HEK293 (cell line): ENCODE results near the gene UTP15.

Experiments
- CTCF ChIA-PET: fragments of 350-600 bp; formaldehyde crosslinking; extraction: SDS; loops from one replicate; lab custom pipeline; 2021; ENCODE audit warnings: antibody characterized with exemption; lab: Yijun Ruan, JAX
- POLR2A ChIA-PET: fragments of 300-600 bp; formaldehyde crosslinking; extraction: SDS; loops from one replicate; lab custom pipeline; 2020; ENCODE audit warnings: antibody characterized with exemption, inconsistent platforms; lab: Yijun Ruan, JAX
- H3K27ac ChIP-seq: fragments of 200-500 bp; sonication (Bioruptor generic); 2 replicates; pipeline ENCODE4 v1.5.1; 2014; ENCODE audit warnings: low read depth, low read length, control low read depth, inconsistent platforms; ENCODE audit errors: extremely low read depth
- H3K36me3 ChIP-seq, 2 experiments: fragments of 200-500 bp in 1 of 2; sonication (Bioruptor generic) in 1 of 2; 1 replicate in 1 of 2; 2 replicates in 1 of 2; pipeline ENCODE4 v1.5.1; 2014 to 2017; ENCODE audit warnings: inconsistent platforms in 2 of 2, low read length in 2 of 2; ENCODE audit not compliant: control insufficient read depth in 2 of 2, insufficient read depth in 1 of 2
- H3K4me1 ChIP-seq: fragments of 200-500 bp; sonication (Bioruptor generic); 2 replicates; pipeline ENCODE4 v1.5.1; 2014; ENCODE audit warnings: mild to moderate bottlenecking, low read length, inconsistent platforms; ENCODE audit not compliant: control insufficient read depth, insufficient read depth
- H3K4me3 ChIP-seq: 2 replicates; pipeline ENCODE4 v1.5.1; 2011; ENCODE audit warnings: low read depth, mild to moderate bottlenecking, control low read depth, low read length, moderate library complexity
- H3K9me3 ChIP-seq: fragments of 200-500 bp; sonication (Bioruptor generic); 2 replicates; pipeline ENCODE4 v1.5.1; 2014; ENCODE audit warnings: low read depth, low read length, inconsistent platforms; ENCODE audit not compliant: control insufficient read depth, insufficient read depth
- BCL11A ChIP-seq: fragments of 450-650 bp; formaldehyde crosslinking; IDR thresholded peaks from 2 replicates; pipeline ENCODE4 v1.5.1; 2016; ENCODE audit warnings: low read depth, missing biosample characterization, missing genetic modification characterization
- HOXA7 ChIP-seq: sonication (generic); formaldehyde crosslinking; IDR thresholded peaks from 2 replicates; pipeline ENCODE4 v1.8.1; 2022; ENCODE audit warnings: missing genetic modification reagents, borderline replicate concordance
- SALL2 ChIP-seq: fragments of 450-650 bp; formaldehyde crosslinking; IDR thresholded peaks from 2 replicates; pipeline ENCODE4 v1.5.0; 2017; ENCODE audit warnings: missing biosample characterization, mild to moderate bottlenecking, missing genetic modification characterization, borderline replicate concordance
- ZBTB21 ChIP-seq: fragments of 450-650 bp; formaldehyde crosslinking; IDR thresholded peaks from 2 replicates; pipeline ENCODE4 v1.5.1; 2017; ENCODE audit warnings: missing biosample characterization, missing genetic modification characterization
- ZFP37 ChIP-seq: fragments of 450-650 bp; formaldehyde crosslinking; IDR thresholded peaks from 2 replicates; pipeline ENCODE4 v1.5.1; 2016; ENCODE audit warnings: missing biosample characterization, missing genetic modification characterization
- ZNF132 ChIP-seq: fragments of 450-650 bp; formaldehyde crosslinking; IDR thresholded peaks from 2 replicates; pipeline ENCODE4 v1.5.1; 2017; ENCODE audit warnings: missing biosample characterization, missing genetic modification characterization, borderline replicate concordance
- ZNF133 ChIP-seq: fragments of 450-650 bp; formaldehyde crosslinking; IDR thresholded peaks from 2 replicates; pipeline ENCODE4 v1.5.1; 2016; ENCODE audit warnings: missing biosample characterization, missing genetic modification characterization
- ZNF157 ChIP-seq: fragments of 450-650 bp; formaldehyde crosslinking; IDR thresholded peaks from 2 replicates; pipeline ENCODE4 v1.5.1; 2016; ENCODE audit warnings: missing biosample characterization, missing genetic modification characterization
- ZNF248 ChIP-seq: fragments of 450-650 bp; formaldehyde crosslinking; IDR thresholded peaks from 2 replicates; pipeline ENCODE4 v1.5.1; 2017; ENCODE audit warnings: missing biosample characterization, missing genetic modification characterization
- ZNF354C ChIP-seq: fragments of 450-650 bp; formaldehyde crosslinking; IDR thresholded peaks from 2 replicates; pipeline ENCODE4 v1.5.1; 2016; ENCODE audit warnings: missing biosample characterization, missing genetic modification characterization, low read depth, borderline replicate concordance
- ZNF37A ChIP-seq: fragments of 450-650 bp; IDR thresholded peaks from 2 replicates; pipeline ENCODE4 v1.5.1; 2018; ENCODE audit warnings: missing biosample characterization, missing genetic modification characterization
- ZNF510 ChIP-seq: fragments of 450-650 bp; formaldehyde crosslinking; IDR thresholded peaks from 2 replicates; pipeline ENCODE4 v1.5.1; 2018; ENCODE audit warnings: mild to moderate bottlenecking, missing genetic modification characterization, missing biosample characterization; ENCODE audit not compliant: insufficient replicate concordance
- ZNF560 ChIP-seq: fragments of 450-650 bp; formaldehyde crosslinking; IDR thresholded peaks from 2 replicates; pipeline ENCODE4 v1.5.1; 2017; ENCODE audit warnings: missing biosample characterization, missing genetic modification characterization, borderline replicate concordance
- ZNF624 ChIP-seq: fragments of 450-650 bp; formaldehyde crosslinking; IDR thresholded peaks from 2 replicates; pipeline ENCODE4 v1.5.1; 2017; ENCODE audit warnings: missing biosample characterization, missing genetic modification characterization
- ZNF629 ChIP-seq: fragments of 450-650 bp; formaldehyde crosslinking; IDR thresholded peaks from 2 replicates; pipeline ENCODE4 v1.5.1; 2017; ENCODE audit warnings: missing biosample characterization, missing genetic modification characterization
- ZNF664 ChIP-seq: fragments of 450-650 bp; formaldehyde crosslinking; IDR thresholded peaks from 2 replicates; pipeline ENCODE4 v1.5.1; 2016; ENCODE audit warnings: missing biosample characterization, missing genetic modification characterization
- ZNF768 ChIP-seq: fragments of 450-650 bp; formaldehyde crosslinking; IDR thresholded peaks from 2 replicates; pipeline ENCODE4 v1.5.1; 2018; ENCODE audit warnings: missing biosample characterization, mild to moderate bottlenecking, missing genetic modification characterization
- ZNF792 ChIP-seq: fragments of 450-650 bp; formaldehyde crosslinking; IDR thresholded peaks from 2 replicates; pipeline ENCODE4 v1.5.1; 2016; ENCODE audit warnings: missing biosample characterization, missing genetic modification characterization
- TF ChIP-seq, protein P1 (sequence below): fragments of 450-650 bp; formaldehyde crosslinking; conservative IDR thresholded peaks from 2 replicates; pipeline ENCODE4 v1.5.1; 2016; ENCODE audit warnings: low read depth, missing biosample characterization, missing genetic modification characterization
- TF ChIP-seq, protein P2 (sequence below): fragments of 450-650 bp; IDR thresholded peaks from 2 replicates; pipeline ENCODE4 v1.5.1; 2018; ENCODE audit warnings: missing biosample characterization, mild to moderate bottlenecking, missing genetic modification characterization
- TF ChIP-seq, protein P3 (sequence below): fragments of 450-650 bp; formaldehyde crosslinking; IDR thresholded peaks from 2 replicates; pipeline ENCODE4 v1.5.1; 2016; ENCODE audit warnings: missing biosample characterization, missing genetic modification characterization
- TF ChIP-seq, protein P4 (sequence below): fragments of 450-650 bp; formaldehyde crosslinking; IDR thresholded peaks from 2 replicates; pipeline ENCODE4 v1.5.1; 2016; ENCODE audit warnings: missing biosample characterization, missing genetic modification characterization
- TF ChIP-seq, protein P5 (sequence below): fragments of 450-650 bp; formaldehyde crosslinking; IDR thresholded peaks from 2 replicates; pipeline ENCODE4 v1.5.1; 2016; ENCODE audit warnings: missing biosample characterization, missing genetic modification characterization, borderline replicate concordance

UTP15 gene

DNA sequence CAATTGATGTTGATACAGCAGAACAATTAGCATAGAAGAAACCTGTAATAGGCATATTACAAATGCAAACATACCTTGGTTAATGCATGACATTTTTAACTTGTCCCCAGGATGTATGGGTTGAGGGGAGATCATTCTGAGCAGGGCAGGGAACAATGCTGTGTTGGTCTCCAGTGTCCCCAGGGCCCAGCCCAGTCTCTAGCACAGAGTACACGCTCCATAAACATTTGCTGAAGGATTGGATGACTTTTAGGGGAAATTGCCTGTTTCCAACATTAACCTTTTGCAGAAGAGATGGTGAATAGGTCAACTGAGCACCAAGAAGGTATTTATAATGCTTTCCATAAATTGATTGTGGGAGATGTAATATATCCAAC, 20.2 kb upstream of the UTP15 start (continued):
- TF ChIP-seq, protein P1, sequence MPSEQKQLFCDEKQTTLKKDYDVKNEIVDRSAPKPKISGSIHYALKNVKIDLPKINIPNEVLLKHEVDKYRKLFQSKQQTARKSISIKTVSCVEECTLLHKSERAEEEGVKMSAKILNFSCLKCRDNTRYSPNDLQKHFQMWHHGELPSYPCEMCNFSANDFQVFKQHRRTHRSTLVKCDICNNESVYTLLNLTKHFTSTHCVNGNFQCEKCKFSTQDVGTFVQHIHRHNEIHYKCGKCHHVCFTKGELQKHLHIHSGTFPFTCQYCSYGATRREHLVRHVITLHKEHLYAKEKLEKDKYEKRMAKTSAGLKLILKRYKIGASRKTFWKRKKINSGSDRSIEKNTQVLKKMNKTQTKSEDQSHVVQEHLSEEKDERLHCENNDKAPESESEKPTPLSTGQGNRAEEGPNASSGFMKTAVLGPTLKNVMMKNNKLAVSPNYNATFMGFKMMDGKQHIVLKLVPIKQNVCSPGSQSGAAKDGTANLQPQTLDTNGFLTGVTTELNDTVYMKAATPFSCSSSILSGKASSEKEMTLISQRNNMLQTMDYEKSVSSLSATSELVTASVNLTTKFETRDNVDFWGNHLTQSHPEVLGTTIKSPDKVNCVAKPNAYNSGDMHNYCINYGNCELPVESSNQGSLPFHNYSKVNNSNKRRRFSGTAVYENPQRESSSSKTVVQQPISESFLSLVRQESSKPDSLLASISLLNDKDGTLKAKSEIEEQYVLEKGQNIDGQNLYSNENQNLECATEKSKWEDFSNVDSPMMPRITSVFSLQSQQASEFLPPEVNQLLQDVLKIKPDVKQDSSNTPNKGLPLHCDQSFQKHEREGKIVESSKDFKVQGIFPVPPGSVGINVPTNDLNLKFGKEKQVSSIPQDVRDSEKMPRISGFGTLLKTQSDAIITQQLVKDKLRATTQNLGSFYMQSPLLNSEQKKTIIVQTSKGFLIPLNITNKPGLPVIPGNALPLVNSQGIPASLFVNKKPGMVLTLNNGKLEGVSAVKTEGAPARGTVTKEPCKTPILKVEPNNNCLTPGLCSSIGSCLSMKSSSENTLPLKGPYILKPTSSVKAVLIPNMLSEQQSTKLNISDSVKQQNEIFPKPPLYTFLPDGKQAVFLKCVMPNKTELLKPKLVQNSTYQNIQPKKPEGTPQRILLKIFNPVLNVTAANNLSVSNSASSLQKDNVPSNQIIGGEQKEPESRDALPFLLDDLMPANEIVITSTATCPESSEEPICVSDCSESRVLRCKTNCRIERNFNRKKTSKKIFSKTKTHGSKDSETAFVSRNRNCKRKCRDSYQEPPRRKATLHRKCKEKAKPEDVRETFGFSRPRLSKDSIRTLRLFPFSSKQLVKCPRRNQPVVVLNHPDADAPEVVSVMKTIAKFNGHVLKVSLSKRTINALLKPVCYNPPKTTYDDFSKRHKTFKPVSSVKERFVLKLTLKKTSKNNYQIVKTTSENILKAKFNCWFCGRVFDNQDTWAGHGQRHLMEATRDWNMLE (tag by site-specific recombination) = no peak
- TF ChIP-seq SALL2 (tag by site-specific recombination) (no peak), ZNF792 (tag by site-specific recombination) (no peak), ZNF560 (no peak)
- TF ChIP-seq, protein P2, sequence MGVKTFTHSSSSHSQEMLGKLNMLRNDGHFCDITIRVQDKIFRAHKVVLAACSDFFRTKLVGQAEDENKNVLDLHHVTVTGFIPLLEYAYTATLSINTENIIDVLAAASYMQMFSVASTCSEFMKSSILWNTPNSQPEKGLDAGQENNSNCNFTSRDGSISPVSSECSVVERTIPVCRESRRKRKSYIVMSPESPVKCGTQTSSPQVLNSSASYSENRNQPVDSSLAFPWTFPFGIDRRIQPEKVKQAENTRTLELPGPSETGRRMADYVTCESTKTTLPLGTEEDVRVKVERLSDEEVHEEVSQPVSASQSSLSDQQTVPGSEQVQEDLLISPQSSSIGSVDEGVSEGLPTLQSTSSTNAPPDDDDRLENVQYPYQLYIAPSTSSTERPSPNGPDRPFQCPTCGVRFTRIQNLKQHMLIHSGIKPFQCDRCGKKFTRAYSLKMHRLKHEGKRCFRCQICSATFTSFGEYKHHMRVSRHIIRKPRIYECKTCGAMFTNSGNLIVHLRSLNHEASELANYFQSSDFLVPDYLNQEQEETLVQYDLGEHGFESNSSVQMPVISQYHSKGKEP = no peak

DNA sequence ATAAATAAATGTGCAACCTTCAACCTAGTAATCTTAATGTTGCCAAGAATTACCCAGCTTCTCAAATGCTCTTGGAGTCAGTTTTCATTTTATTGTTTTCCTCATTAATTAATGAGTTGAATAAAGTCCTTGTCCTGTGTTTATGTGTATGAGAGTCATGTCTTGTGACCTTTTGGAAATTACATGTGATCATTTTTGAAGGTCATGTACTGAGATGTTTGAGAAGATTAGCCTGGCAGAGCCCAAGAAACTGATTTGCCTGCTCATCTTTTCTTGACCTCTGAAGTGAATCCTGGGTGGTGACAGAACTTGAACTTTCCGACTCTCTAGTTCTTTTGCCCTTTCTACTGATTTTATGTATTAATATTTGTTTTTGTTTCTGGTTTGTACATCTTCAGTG, 15.5 kb upstream of the UTP15 start:
- peaks cover 20 to 29% of the 10 kb centered on the region in 2 experiments for H3K36me3 ChIP-seq
- H3K4me3 ChIP-seq = no peak overlapping the region
- H3K4me1 ChIP-seq = no peaks in the 10 kb centered on the region
- H3K9me3 ChIP-seq = no peaks in the 10 kb centered on the region
- H3K27ac ChIP-seq = no peak overlapping the region
- POLR2A ChIA-PET = no interaction called here
- CTCF ChIA-PET = interaction anchor here (0.7 to 1.4 kb wide), 2 partner anchors 11 to 13 kb away, joined by 3 to 4 read pairs; no protein-coding TSS in a partner anchor
- TF ChIP-seq HOXA7 (CRISPR knock-in tag) = no peak
- TF ChIP-seq ZNF132 = no peak
- TF ChIP-seq, protein P3, sequence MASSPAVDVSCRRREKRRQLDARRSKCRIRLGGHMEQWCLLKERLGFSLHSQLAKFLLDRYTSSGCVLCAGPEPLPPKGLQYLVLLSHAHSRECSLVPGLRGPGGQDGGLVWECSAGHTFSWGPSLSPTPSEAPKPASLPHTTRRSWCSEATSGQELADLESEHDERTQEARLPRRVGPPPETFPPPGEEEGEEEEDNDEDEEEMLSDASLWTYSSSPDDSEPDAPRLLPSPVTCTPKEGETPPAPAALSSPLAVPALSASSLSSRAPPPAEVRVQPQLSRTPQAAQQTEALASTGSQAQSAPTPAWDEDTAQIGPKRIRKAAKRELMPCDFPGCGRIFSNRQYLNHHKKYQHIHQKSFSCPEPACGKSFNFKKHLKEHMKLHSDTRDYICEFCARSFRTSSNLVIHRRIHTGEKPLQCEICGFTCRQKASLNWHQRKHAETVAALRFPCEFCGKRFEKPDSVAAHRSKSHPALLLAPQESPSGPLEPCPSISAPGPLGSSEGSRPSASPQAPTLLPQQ (tag by site-specific recombination) = no peak
- TF ChIP-seq BCL11A (tag by site-specific recombination) = no peak
- no peak for TF ChIP-seq ZNF510 (tag by site-specific recombination)
- no peak for TF ChIP-seq ZNF354C (tag by site-specific recombination)
- TF ChIP-seq ZFP37 = no peak
- TF ChIP-seq ZNF133 (tag by site-specific recombination) = no peak
- TF ChIP-seq, protein P4, sequence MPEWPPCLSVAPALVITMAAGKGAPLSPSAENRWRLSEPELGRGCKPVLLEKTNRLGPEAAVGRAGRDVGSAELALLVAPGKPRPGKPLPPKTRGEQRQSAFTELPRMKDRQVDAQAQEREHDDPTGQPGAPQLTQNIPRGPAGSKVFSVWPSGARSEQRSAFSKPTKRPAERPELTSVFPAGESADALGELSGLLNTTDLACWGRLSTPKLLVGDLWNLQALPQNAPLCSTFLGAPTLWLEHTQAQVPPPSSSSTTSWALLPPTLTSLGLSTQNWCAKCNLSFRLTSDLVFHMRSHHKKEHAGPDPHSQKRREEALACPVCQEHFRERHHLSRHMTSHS = no peak
- no peak for TF ChIP-seq ZNF629
- TF ChIP-seq, protein P5, sequence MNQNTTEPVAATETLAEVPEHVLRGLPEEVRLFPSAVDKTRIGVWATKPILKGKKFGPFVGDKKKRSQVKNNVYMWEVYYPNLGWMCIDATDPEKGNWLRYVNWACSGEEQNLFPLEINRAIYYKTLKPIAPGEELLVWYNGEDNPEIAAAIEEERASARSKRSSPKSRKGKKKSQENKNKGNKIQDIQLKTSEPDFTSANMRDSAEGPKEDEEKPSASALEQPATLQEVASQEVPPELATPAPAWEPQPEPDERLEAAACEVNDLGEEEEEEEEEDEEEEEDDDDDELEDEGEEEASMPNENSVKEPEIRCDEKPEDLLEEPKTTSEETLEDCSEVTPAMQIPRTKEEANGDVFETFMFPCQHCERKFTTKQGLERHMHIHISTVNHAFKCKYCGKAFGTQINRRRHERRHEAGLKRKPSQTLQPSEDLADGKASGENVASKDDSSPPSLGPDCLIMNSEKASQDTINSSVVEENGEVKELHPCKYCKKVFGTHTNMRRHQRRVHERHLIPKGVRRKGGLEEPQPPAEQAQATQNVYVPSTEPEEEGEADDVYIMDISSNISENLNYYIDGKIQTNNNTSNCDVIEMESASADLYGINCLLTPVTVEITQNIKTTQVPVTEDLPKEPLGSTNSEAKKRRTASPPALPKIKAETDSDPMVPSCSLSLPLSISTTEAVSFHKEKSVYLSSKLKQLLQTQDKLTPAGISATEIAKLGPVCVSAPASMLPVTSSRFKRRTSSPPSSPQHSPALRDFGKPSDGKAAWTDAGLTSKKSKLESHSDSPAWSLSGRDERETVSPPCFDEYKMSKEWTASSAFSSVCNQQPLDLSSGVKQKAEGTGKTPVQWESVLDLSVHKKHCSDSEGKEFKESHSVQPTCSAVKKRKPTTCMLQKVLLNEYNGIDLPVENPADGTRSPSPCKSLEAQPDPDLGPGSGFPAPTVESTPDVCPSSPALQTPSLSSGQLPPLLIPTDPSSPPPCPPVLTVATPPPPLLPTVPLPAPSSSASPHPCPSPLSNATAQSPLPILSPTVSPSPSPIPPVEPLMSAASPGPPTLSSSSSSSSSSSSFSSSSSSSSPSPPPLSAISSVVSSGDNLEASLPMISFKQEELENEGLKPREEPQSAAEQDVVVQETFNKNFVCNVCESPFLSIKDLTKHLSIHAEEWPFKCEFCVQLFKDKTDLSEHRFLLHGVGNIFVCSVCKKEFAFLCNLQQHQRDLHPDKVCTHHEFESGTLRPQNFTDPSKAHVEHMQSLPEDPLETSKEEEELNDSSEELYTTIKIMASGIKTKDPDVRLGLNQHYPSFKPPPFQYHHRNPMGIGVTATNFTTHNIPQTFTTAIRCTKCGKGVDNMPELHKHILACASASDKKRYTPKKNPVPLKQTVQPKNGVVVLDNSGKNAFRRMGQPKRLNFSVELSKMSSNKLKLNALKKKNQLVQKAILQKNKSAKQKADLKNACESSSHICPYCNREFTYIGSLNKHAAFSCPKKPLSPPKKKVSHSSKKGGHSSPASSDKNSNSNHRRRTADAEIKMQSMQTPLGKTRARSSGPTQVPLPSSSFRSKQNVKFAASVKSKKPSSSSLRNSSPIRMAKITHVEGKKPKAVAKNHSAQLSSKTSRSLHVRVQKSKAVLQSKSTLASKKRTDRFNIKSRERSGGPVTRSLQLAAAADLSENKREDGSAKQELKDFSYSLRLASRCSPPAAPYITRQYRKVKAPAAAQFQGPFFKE (tag by site-specific recombination) = no peak
- TF ChIP-seq ZNF157 = no peak
- no peak for TF ChIP-seq ZNF248 (tag by site-specific recombination)
- TF ChIP-seq ZNF624 (tag by site-specific recombination) = no peak
- no peak for TF ChIP-seq ZNF768 (tag by site-specific recombination)
- no peak for TF ChIP-seq SALL2 (tag by site-specific recombination)
- no peak for TF ChIP-seq ZNF37A
- TF ChIP-seq ZBTB21 = no peak
- TF ChIP-seq ZNF664 (tag by site-specific recombination) = no peak
